ENCODE results near the gene CRADD. TPM values are rescaled to one million over a fixed set of nuclear protein-coding genes. Genes with fewer than 3 reads are reported as not detected.

CRADD gene
- total RNA-seq, 5 donors from 2014 or later (not counting 1 experiment from before 2014, with no cell fraction given): 11.2 to 19.3 (median 12.3) TPM

GRCh38 chr12:93722179-93722578, 45.0 kb downstream of the CRADD start:
- WGBS (ENCODE audit: insufficient coverage): no CpG with 5 or more reads among the region's 2 CpGs
- ChIA-PET POLR2A (no interaction called here), CTCF (no interaction called here)
- H3K27ac ChIP-seq (ENCODE audit: low read length): no peak overlapping the region
- DNase-seq (no peak), ATAC-seq (replicated peaks in 1 of 4) (no peak)
- Mint-ChIP-seq H3K4me3 (no peak overlapping the region), H3K27me3 (no peaks in the 10 kb centered on the region), H3K9me3 (peaks cover 11 to 30% (median 17%) of the 10 kb centered on the region in 3 donors), H3K4me1 (no peaks in the 10 kb centered on the region), H3K27ac (no peak overlapping the region), H3K36me3 (peaks cover 30% of the 10 kb centered on the region)
- H3K27me3 ChIP-seq (replicated peaks in 1 of 2; ENCODE audit: control insufficient read depth in 2 of 2, extremely low read depth in 1 of 2, insufficient read depth in 2 of 2, low read length in 1 of 2): no peaks in the 10 kb centered on the region
- peaks cover 5% of the 10 kb centered on the region for H3K9me3 ChIP-seq
- no peaks in the 10 kb centered on the region for H3K36me3 ChIP-seq (ENCODE audit: control insufficient read depth in 2 of 2, extremely low read depth in 1 of 2, insufficient read depth in 1 of 2, low read length in 1 of 2)
- H3K4me1 ChIP-seq (ENCODE audit: control insufficient read depth in 1 of 2, extremely low read depth in 1 of 2, insufficient read depth in 2 of 2, low read length in 2 of 2): no peaks in the 10 kb centered on the region
- H3K4me3 ChIP-seq (ENCODE audit: control insufficient read depth in 1 of 2, extremely low read depth in 1 of 2, low read length in 1 of 2): no peak overlapping the region

DNA sequence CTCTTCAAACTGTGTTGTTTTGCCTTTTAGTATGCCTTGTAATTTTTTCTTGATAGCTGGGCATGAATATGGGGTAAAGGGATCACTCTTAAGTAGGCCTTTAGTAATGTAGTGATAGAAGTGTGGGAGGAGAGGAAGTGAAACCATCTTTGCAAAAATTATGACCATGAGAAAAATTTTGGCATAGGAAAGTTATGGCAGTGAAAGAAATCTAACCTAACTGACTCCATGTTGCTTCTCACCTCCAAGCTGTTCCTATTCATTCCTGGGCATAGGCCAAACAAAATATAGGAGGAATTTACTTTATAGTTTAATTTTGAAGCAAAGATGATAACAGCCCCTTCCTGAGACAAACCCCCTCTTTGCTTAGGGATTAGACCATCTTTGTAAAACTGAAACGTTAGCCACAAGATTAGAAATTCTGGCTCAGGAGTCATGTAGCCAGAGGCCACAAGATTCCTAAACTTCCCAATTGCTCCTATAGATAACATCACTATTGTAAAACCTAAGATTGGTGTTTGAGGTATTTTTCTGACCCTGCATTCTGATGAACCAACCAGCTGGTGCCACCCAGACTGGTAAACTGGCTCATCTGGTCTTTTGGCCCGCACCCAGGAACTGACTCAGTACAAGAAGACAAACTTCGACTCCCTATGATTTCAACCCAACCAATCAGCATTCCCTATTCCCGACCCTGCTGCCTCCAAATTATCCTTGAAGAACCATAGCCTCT, 45.8 kb downstream of the CRADD start:
- POLR2A ChIA-PET: interaction anchor here in 1 of 2 donors (0.6 kb wide), 1 partner anchor 19 kb away, joined by 3 read pairs; no protein-coding TSS in a partner anchor
- no peaks in the 10 kb centered on the region for H3K4me1 Mint-ChIP-seq
- CTCF ChIA-PET: no interaction called here
- 100% methylated on average over 1 of the region's 4 CpGs for WGBS (ENCODE audit: insufficient coverage)
- H3K9me3 Mint-ChIP-seq: peaks cover 11 to 26% (median 13%) of the 10 kb centered on the region in 3 donors
- no peaks in the 10 kb centered on the region for H3K27me3 ChIP-seq (replicated peaks in 1 of 2; ENCODE audit: control insufficient read depth in 2 of 2, extremely low read depth in 1 of 2, insufficient read depth in 2 of 2, low read length in 1 of 2)
- DNase-seq (no peak), ATAC-seq (replicated peaks in 1 of 4) (no peak)
- no peak overlapping the region for H3K4me3 Mint-ChIP-seq
- no peaks in the 10 kb centered on the region for H3K4me1 ChIP-seq (ENCODE audit: control insufficient read depth in 1 of 2, extremely low read depth in 1 of 2, insufficient read depth in 2 of 2, low read length in 2 of 2)
- H3K36me3 Mint-ChIP-seq: peaks cover 23% of the 10 kb centered on the region
- H3K27ac Mint-ChIP-seq: no peak overlapping the region
- H3K9me3 ChIP-seq: peaks cover 5% of the 10 kb centered on the region
- no peaks in the 10 kb centered on the region for H3K27me3 Mint-ChIP-seq
- H3K36me3 ChIP-seq (ENCODE audit: control insufficient read depth in 2 of 2, extremely low read depth in 1 of 2, insufficient read depth in 1 of 2, low read length in 1 of 2): no peaks in the 10 kb centered on the region
- no peak overlapping the region for H3K27ac ChIP-seq (ENCODE audit: low read length)
- H3K4me3 ChIP-seq (ENCODE audit: control insufficient read depth in 1 of 2, extremely low read depth in 1 of 2, low read length in 1 of 2): no peak overlapping the region

DNA sequence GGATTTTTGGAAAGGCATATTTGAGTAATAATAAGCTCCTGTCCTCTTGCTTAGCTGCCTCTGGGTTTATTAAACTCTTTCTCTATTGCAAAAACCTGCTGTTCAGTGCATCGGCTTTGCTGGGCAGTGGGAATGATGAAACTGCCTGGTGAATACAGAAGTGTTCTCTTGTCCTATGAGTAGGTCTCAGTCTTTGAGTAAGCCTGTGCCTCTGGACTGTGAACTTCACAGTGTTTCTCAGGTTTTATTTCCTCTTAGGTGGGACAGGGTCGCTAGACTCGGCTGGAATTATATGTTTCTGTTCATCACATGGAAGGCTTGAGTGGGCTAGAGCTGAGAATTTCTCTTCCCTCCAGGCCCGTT, 46.4 kb downstream of the CRADD start:
- Histone ChIP-seq H3K4me3 (ENCODE audit: control insufficient read depth in 1 of 2, extremely low read depth in 1 of 2, low read length in 1 of 2) (no peak overlapping the region), H3K27me3 (replicated peaks in 1 of 2; ENCODE audit: control insufficient read depth in 2 of 2, extremely low read depth in 1 of 2, insufficient read depth in 2 of 2, low read length in 1 of 2) (no peaks in the 10 kb centered on the region), H3K36me3 (ENCODE audit: control insufficient read depth in 2 of 2, extremely low read depth in 1 of 2, insufficient read depth in 1 of 2, low read length in 1 of 2) (no peaks in the 10 kb centered on the region), H3K27ac (ENCODE audit: low read length) (no peak overlapping the region), H3K4me1 (ENCODE audit: control insufficient read depth in 1 of 2, extremely low read depth in 1 of 2, insufficient read depth in 2 of 2, low read length in 2 of 2) (no peaks in the 10 kb centered on the region), H3K9me3 (peaks cover 5% of the 10 kb centered on the region)
- no peak overlapping the region for H3K27ac Mint-ChIP-seq
- no peaks in the 10 kb centered on the region for H3K27me3 Mint-ChIP-seq
- no peaks in the 10 kb centered on the region for H3K4me1 Mint-ChIP-seq
- DNase-seq (no peak), ATAC-seq (replicated peaks in 1 of 4) (no peak)
- POLR2A ChIA-PET: interaction anchor here (0.5 to 0.6 kb wide), 2 partner anchors 19 to 159 kb away, joined by 3 read pairs; no protein-coding TSS in a partner anchor
- no CpG with 5 or more reads among the region's 4 CpGs for WGBS (ENCODE audit: insufficient coverage)
- CTCF ChIA-PET: no interaction called here
- H3K9me3 Mint-ChIP-seq: peaks cover 10 to 21% (median 11%) of the 10 kb centered on the region in 3 donors
- H3K4me3 Mint-ChIP-seq: no peak overlapping the region
- peaks cover 17% of the 10 kb centered on the region for H3K36me3 Mint-ChIP-seq

DNA sequence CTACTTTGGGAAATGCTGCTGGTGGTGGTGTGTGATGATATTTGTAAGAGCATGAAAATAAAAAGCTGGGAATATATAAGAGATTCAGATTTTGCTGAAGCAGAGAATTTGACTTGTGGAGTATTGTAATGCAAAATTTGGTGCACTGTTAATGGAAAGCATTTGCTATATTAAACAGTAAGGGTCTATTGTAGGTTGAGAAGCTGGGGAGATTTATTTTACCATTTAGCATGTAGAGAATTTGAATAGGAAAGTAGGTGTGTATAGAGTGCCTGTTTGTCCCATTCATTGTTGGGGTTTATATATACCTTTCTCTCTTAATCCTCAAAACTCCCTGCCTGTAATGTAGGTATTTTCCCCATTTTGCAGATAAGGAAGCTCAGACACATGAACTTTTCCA, 48.4 kb downstream of the CRADD start:
- H3K9me3 ChIP-seq: peaks cover 5% of the 10 kb centered on the region
- Mint-ChIP-seq H3K27me3 (no peaks in the 10 kb centered on the region), H3K36me3 (peaks cover 11% of the 10 kb centered on the region), H3K9me3 (peaks cover 6 to 16% (median 9%) of the 10 kb centered on the region in 3 donors), H3K4me1 (no peaks in the 10 kb centered on the region), H3K4me3 (no peak overlapping the region), H3K27ac (no peak overlapping the region)
- no peaks in the 10 kb centered on the region for H3K36me3 ChIP-seq (ENCODE audit: control insufficient read depth in 2 of 2, extremely low read depth in 1 of 2, insufficient read depth in 1 of 2, low read length in 1 of 2)
- POLR2A ChIA-PET: interaction anchor here in 1 of 2 donors (0.6 to 0.7 kb wide), 2 partner anchors 236 to 1347 kb away, joined by 3 to 14 read pairs; no protein-coding TSS in a partner anchor
- no peak overlapping the region for H3K27ac ChIP-seq (ENCODE audit: low read length)
- ATAC-seq (replicated peaks in 1 of 4) (no peak), DNase-seq (no peak)
- H3K27me3 ChIP-seq (replicated peaks in 1 of 2; ENCODE audit: control insufficient read depth in 2 of 2, extremely low read depth in 1 of 2, insufficient read depth in 2 of 2, low read length in 1 of 2): no peaks in the 10 kb centered on the region
- no peaks in the 10 kb centered on the region for H3K4me1 ChIP-seq (ENCODE audit: control insufficient read depth in 1 of 2, extremely low read depth in 1 of 2, insufficient read depth in 2 of 2, low read length in 2 of 2)
- H3K4me3 ChIP-seq (ENCODE audit: control insufficient read depth in 1 of 2, extremely low read depth in 1 of 2, low read length in 1 of 2): no peak overlapping the region
- CTCF ChIA-PET: no interaction called here

- no peaks in the 10 kb centered on the region for H3K4me1 ChIP-seq (ENCODE audit: control insufficient read depth in 1 of 2, extremely low read depth in 1 of 2, insufficient read depth in 2 of 2, low read length in 2 of 2)
- H3K4me3 ChIP-seq (ENCODE audit: control insufficient read depth in 1 of 2, extremely low read depth in 1 of 2, low read length in 1 of 2): no peak overlapping the region
- ATAC-seq (replicated peaks in 1 of 4): no peak
- H3K9me3 Mint-ChIP-seq: peaks cover 1 to 5% (median 1%) of the 10 kb centered on the region in 3 donors
- H3K36me3 ChIP-seq (ENCODE audit: control insufficient read depth in 2 of 2, extremely low read depth in 1 of 2, insufficient read depth in 1 of 2, low read length in 1 of 2): no peaks in the 10 kb centered on the region
- peaks cover 5% of the 10 kb centered on the region for H3K9me3 ChIP-seq
- no peak overlapping the region for H3K27ac ChIP-seq (ENCODE audit: low read length)
- H3K27me3 Mint-ChIP-seq: no peaks in the 10 kb centered on the region
- no peak overlapping the region for H3K27ac Mint-ChIP-seq
- H3K4me3 Mint-ChIP-seq: no peak overlapping the region
- CTCF ChIA-PET: no interaction called here
- no peaks in the 10 kb centered on the region for H3K27me3 ChIP-seq (replicated peaks in 1 of 2; ENCODE audit: control insufficient read depth in 2 of 2, extremely low read depth in 1 of 2, insufficient read depth in 2 of 2, low read length in 1 of 2)
- 67% methylated on average over 3 of the region's 3 CpGs for WGBS (ENCODE audit: insufficient coverage)
- H3K4me1 Mint-ChIP-seq: no peaks in the 10 kb centered on the region
- DNase-seq: no peak
- POLR2A ChIA-PET: interaction anchor here in 1 of 2 donors (0.5 kb wide), 1 partner anchor 1675 kb away, joined by 4 read pairs; no protein-coding TSS in a partner anchor
- H3K36me3 Mint-ChIP-seq: peaks cover 5% of the 10 kb centered on the region
These were observed 50.1 kb downstream of the CRADD start for GRCh38 chr12:93727195-93727811.

- ATAC-seq (replicated peaks in 1 of 4) (no peak), DNase-seq (no peak)
- H3K4me1 ChIP-seq (ENCODE audit: control insufficient read depth in 1 of 2, extremely low read depth in 1 of 2, insufficient read depth in 2 of 2, low read length in 2 of 2): no peaks in the 10 kb centered on the region
- H3K9me3 ChIP-seq: peaks cover under 1% of the 10 kb centered on the region
- H3K27ac ChIP-seq (ENCODE audit: low read length): no peak overlapping the region
- Mint-ChIP-seq H3K27me3 (no peaks in the 10 kb centered on the region), H3K4me1 (no peaks in the 10 kb centered on the region), H3K4me3 (no peak overlapping the region), H3K9me3 (no peaks in the 10 kb centered on the region), H3K36me3 (no peaks in the 10 kb centered on the region), H3K27ac (no peak overlapping the region)
- POLR2A ChIA-PET: no interaction called here
- WGBS (ENCODE audit: insufficient coverage): no CpG with 5 or more reads among the region's 4 CpGs
- H3K36me3 ChIP-seq (ENCODE audit: control insufficient read depth in 2 of 2, extremely low read depth in 1 of 2, insufficient read depth in 1 of 2, low read length in 1 of 2): no peaks in the 10 kb centered on the region
- H3K27me3 ChIP-seq (replicated peaks in 1 of 2; ENCODE audit: control insufficient read depth in 2 of 2, extremely low read depth in 1 of 2, insufficient read depth in 2 of 2, low read length in 1 of 2): no peaks in the 10 kb centered on the region
- CTCF ChIA-PET: no interaction called here
- H3K4me3 ChIP-seq (ENCODE audit: control insufficient read depth in 1 of 2, extremely low read depth in 1 of 2, low read length in 1 of 2): no peak overlapping the region
These were observed 50.7 kb downstream of the CRADD start for GRCh38 chr12:93727911-93728310.

Data from T-cell (primary cell).